ENCODE data around the gene NTF4.

GRCh38 chr19:49104229-49104864 is 39.7 kb upstream of the NTF4 start:
- no peak for TF ChIP-seq CTCF (conservative IDR thresholded peaks at IDR 0.05)
- no peak for TF ChIP-seq ZFX (IDR thresholded peaks at IDR 0.05)

Data from C4-2B (cell line).